GM18858 (cell line): ENCODE data around the gene LBHD2.
"Not testable (repeated sequence)": the region's sequence is repeated elsewhere in the genome, so short reads cannot be mapped to it uniquely, and the experiment has no call there.

Experiments
- ATAC-seq: cut with Tn5 transposase; IDR thresholded peaks from one replicate; pipeline ENCODE4 v1.9.1; 2021; ENCODE audit not compliant: unreplicated experiment

LBHD2 gene

DNA sequence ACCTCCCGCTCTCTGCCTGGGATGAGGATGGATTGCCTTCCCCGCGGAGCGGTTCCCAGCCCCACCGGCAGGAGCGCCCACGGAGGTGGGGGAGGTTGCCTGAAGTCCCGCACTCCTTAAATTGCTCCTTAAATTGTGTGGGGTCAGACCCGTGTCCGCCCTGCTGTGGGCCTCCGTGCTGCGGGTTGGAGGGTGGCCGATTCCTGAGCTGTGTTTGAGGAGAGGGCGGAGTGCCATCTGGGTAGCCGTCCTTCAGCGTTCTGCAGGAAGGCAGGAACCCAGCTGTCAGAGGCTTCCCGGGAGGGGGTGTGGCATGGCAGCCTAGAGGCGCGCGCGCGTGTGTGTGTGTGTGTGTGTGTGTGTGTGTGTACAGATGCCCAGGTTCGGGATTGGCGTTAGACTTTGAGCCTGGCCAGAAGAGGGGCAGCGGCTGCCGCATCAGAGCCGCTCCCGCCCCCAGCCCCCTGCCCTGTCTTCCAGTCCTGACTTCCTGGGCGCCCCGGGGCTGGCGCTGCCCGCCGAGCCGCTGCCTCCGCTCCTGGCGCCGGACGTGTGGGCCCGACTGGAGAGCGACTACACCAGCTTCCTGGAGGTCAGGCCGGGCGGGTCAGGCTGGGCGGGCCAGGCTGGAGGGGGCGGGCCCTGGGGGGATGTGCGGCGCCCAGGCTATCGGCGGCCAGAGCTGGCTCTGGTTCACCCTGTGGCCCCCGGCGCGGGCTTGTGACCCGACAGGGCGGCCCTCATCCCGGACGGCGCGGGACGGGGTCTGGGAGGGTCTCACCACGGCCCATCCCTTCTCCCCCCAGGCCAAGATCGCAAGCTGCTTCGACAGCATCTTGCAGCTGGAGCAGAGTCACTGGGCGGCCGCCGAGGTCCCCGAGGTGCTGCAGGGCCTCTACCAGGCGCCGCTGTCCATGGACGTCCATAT is 19.7 kb downstream of the LBHD2 start:
- no peak for ATAC-seq

DNA sequence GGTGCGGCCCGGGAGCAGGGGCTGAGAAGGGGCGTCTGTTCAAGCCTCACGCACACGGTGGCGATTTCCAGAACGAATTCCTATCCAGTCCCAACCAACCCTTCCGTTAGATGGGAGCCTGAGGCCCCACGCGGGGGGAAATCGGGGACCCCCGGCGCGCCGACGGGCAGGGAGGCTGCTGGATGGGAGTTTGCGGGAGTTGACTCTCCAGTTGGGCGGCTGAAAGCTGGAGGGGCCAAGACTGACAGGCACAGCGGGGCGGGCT is 20.3 kb downstream of the LBHD2 start:
- ATAC-seq, result no peak

DNA sequence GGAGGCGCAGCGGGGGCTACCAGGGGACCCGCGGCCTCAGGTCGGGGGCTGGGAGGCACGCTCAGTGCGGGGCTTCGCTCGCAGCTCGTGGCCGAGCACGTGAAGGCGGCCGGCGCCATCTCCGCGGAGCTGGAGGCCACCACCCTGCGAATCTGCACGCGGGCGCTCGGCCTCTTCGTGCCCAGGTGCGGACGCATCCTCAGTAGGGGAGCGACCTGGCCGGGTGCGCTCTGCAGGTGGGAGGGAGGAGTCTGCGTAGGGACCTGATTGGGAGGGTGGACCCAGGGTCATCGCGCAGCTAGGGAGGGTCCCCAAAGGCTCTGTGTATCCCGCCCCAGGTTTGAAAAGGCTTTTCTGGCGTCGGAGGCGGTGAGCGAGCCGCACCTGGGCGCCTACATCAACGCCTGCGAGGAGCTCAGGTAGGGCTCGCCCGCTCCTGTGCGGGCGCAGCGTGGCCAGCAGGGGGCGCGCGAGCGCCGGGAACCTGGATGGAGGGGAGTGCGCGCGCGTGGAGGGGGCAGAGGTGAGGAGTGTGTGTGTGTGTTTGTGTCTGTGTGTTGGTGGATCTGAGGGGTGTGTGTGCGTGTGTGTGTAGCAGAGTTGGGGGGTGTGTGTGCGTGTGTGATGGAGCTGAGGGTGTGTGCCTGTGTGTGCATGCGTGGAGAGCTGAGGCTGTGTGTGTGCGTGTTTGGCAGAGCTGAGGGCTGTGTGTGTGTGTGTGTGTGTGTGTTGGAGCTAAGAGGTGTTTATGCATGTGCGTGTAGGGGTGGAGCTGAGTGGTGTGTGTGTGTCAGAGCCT is 20.8 kb downstream of the LBHD2 start:
- no peak for ATAC-seq

DNA sequence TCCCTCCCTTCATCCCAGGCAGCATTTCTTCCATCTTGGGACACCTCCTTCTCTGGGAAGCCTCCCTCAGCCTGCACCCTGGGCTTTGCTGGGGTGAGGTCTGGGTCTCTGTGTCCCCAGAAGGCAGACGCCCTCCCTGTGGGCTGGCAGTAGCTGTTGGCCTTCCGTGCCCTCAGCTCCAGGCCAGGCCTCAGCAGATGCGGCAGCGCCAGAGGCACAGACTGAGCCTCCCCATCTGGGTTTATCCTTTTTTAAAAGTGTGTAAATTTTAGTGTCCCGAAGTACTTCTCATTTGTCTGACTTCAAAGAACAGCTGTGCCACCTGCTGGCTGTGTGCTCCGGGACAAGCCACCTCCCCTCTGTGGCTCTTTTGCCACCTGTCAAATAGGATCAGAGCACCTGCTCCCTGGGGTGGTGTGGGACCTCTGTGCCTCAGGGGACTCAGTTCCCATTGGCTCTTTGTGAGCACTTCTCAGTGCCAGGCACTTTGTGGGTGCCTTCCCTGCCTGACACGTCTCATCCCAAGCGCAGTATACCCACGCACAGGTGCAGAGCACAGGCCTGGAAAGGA is 21.7 kb downstream of the LBHD2 start:
- no peak for ATAC-seq

DNA sequence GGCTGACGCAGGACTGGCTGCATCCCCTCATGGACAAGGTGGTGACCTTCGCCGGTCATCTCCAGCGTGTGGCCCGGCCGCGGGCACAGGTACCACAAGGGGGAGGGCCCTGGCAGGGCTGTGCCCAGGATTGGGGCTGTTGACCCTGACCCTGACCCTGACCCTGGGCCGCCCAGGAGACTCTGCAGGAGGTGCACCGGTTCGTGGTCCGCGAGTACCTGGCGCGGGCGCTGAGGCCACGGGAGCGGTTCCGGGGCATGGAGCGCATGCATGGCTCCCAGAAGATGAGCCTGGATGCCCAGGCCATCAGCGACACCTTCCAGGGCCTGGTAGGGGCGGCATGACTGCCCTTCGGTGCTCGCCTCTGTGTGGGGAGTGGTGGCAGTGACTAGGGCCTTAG is 23.4 kb downstream of the LBHD2 start:
- ATAC-seq, result no peak

DNA sequence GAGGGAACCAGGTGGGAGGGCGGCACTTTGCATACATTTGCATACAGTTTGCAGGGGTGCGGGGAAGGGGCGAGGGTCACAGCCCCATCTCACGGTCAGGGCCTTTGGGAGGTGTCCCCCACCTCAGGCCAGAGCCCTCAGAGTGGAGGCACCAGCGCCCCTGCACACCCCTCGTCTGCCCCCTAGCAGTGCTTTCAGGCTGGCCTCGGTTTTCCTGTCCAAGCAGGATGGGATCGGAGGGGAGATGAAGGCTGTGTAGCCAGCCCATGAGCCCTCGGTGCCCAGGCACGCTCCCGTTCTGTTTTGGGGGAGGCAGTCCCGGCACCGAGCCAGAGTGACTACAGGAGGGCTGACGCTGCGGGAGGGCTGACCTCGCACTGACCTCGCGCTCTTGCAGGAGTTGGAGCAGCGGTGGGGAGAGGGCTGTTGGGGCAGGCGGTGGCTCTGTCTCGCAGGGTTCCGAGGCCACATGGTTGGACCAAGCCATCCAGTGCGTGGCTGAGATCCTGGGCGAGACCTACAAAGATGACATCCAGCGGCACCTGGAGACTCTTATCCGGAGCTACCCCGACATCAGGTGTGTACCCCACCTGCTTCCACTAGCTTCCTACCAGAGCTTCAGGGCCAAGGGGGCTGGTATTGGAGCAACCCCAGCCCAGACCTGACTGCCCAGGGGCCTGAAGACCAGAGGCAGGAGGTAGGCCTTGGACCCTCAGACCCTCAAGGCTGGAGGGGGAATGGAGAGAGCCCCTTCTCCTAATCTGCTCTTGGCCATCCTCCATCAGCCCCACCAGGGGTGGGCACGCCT is 24.1 kb downstream of the LBHD2 start:
- ATAC-seq, result no peak

DNA sequence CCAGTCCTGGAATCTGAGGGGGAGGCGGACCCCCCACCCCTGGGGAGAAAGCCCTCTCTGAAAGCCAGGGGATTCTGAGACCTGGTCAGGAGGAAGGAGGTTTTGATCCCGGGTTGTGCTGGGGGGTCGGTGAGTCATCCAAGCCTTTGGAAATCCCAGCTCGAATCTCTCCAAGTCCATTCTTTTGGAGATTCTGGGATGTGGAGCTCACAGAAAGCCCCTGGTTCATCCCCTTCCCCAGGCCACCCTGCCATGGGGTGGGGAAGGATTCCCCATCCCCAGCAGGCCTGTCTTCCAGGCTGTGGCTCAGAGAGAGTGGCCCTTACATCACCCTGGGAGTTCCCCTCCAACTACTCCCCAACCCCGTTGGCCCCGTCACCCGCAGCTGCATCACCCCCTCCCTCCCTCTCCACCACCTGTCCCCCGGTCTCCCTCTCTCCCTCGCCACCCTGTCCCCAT is 24.8 kb downstream of the LBHD2 start:
- ATAC-seq, result no peak

DNA sequence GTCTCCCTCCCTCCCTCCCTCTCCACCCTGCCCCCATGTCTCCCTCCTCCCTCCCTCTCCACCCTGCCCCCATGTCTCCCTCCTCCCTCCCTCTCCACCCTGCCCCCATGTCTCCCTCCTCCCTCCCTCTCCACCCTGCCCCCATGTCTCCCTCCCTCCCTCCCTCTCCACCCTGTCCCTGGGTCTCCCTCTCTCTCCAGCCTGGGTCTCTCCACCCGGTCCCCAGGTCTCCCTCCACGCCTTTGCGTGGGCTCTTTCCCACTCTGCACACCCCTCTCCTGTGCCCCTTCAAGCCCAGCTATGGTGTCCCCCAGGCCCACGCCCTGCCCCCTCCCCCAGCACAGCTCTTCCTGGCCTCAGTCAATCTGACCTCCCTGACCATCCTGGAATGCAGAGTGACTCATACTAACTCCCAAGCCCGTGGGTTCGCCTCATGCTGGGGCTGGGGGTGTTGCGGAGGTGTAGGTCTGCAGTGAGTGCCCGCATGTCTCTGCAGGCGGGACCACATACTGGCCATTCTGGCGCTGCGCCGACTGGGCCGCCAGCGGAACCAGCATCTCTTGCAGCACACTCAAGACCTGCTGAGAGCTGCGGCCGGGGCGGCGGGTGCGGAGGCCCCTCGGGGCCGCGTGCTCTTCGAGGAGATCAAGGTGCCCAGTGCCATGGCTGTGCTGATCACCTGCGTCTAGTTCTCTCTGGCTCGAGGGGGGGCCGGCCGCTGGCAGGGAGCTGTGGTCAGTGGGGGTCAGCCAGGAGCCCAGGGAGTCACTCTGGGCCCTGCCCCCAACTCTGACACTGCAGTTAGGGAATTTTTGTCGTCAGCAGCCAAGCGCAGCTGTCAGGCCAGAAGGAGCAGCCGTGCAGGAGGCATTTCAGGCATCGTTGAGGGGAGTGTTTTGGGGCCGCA is 25.8 kb downstream of the LBHD2 start:
- no peak for ATAC-seq

DNA sequence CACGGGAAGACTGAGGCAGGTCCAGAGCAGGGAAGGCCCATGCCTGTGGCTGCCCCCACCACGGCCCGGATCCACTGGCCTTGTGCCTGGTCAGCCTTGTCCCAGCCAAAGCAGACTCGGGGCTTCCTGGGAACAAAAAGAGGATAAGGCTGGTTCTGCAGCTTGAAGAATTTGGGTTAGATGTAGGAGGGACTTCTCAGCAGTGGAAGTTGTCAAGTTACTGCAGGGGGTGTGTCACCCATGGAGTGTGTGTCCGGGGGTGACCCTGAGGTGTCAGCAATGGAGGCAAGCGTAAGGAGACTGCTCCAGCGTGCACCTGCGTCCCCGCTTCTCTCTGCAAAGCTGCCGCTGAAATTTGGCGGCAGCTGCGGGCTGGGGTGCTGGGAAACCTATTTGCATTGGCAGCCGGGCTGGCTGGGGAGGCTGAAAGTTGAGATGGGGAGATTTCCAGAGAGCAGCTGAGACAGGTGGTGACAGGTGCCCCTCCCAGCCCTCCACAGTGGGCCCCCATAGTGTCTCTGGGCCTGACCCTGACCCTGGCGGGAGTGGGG is 26.7 kb downstream of the LBHD2 start:
- ATAC-seq, result no peak

DNA sequence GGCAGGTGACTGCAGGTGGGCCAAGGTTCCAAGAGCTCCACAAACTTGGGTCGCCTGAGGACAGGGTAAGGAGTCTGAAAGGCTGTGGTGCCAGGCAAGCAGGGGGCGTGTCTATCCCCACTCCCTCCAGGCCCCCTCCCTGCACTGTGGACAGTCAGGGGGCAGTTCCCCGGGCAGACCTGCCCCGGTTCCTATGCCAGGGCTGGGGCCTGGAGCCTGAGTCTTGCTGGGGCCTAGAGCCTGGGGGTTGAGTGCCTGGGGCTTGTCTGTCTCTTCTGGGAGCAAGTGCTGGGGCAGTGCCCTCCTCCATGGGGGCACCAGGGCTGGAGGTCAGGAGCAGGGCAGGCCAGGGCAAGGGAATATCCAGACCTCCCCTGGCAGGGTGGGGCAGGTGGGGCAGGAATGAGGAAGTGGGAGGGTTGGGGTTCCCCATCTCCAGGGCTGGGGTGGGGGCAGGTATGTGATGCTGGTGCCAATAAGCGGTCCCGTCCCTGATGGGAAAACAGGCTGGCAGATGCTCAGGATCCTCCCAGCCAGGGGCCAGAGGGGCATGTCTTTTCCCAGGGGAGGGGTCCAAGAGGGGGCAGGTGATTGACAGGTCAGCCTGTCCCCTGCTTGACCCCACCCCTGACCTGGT is 27.3 kb downstream of the LBHD2 start:
- no peak for ATAC-seq

DNA sequence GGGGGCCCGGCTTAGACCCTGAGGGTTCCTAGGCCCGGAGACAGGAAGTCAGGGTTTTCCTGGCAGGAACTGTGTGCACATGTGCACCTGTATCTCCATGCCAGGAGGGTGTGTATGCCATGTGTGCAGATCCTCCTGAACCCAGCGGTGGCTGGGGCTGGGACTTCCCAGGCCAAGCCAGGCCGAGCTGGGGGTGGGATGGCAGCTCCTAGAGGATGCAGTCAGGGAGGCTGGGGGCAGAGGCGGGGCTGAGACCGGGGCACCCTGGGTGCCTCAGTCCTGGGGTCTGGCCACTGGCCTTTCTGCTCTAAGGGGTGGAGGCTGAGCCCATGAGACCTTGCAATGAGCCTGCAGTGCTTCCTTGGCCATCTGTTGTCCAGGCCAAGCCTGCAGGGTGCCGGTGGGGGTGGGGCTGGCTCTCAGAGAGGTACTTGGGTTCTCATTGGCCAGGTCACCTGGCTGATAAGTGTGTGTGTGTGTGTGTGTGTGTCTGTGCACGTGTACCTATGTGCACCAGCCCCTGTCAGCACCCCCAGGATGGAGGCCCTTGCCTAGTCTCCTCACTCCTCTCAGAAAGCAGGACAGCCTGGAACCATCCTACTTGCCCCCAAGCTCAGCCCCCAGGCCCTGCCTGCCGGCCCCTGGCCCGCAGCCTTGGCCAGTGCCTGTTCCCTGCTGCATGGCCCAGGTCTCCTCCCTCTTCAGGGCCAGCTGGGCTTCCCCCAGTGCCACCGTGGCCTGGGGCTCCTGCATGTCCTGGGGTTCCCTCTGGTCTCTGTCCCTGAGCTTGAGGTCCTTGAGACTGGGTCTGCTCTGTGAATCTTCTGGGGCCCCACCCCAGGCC is 28.6 kb downstream of the LBHD2 start:
- ATAC-seq, result no peak

DNA sequence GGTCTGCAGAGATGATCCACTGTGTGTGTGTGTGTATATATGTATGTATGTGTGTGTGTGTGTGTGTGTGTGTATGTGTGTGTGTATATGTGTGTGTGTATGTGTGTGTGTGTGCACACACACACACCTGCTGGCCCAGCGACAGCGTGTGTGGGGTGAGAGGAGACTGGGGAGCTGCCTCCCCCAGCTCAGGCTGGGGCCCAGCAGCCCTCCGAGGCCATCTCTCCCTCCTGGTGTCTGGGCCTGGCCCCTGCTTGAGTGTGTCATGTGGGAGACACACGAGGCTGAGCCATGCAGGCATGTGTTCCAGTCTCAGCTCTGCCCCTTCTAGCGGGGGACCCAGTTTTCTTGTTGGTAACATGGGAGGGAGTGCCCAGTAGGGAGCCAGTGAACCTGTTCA is 29.3 kb downstream of the LBHD2 start:
- no peak for ATAC-seq

DNA sequence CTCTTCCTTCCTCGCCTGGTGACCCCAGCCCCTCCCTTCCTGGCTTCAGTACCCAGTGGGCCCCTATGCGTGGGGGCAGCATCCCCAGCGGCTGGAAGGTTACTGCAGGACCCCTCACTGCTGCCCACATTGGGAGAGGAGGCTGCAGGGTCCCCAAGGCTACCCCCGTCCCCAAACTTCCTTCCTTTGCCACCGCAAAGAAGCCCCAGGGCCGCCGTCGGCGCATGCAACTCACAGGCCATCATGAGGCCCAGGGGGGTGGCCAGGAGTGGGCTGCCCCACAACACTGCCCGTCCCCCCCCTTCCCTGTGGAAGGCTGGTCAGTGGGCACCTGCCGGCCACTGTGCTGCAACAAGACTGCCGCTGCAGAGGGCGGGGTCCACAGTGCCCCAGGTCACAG is 29.8 kb downstream of the LBHD2 start:
- no peak for ATAC-seq

DNA sequence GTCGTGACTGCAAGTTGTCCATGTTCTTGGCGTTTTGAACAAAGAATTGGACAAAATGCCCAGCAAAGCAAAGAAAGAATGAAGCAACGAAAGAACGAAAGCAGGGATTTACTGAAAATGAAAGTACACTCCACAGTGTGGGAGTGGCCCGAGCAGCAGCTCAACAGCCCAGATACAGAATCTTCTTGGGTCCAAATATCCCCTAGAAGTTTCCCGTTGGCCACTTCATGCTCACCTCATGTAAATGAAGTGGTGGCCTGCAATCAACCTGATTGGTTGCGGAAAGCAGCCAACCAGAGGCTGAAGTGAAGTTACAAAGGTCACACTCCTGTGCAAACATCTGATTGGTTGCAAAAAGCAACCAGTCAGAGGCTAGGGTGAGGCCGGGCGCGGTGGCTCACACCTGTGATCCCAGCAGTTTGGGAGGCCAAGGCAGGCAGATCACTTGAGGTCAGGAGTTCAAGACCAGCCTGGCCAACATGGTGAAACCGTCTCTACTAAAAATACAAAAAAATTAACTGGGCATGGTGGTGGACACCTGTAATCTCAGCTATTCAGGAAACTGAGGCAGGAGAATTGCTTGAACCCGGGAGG is 31.2 kb downstream of the LBHD2 start:
- not testable (repeated sequence) for ATAC-seq

DNA sequence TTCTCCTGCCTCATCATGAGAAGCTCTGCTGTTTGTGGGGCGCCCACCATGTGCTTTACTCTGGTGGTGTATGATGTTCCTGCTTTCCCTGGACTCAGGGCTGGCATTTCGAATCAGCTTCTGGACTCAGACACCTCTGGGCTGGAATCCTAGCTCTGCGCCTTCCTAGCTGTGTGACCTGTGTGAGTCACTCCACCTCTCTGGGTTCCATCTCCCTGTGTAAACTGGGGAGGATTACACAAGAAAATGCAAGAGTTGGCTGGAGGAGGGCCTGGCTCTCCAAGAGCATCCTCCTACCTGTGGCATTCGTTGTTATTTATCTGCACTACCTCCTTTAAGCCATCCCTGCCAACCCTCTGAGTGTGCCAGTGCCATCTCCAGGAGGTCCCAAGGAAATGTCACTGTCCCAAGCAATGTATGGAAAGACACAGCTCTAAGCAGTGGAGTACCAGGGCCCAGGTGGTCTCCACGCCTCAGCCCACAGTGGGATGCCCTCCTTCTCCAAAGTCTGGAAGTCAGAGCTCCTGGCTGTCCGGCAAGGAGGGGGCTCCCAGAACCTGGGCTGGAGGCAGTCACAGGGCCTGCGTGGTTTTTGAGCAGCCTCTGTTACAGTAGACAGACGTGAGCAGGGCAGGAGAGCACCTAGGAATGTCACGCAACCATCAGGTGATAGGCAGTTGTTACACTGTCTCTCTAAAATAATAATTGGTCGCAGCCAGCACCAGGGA is 32.0 kb downstream of the LBHD2 start:
- ATAC-seq, result no peak

DNA sequence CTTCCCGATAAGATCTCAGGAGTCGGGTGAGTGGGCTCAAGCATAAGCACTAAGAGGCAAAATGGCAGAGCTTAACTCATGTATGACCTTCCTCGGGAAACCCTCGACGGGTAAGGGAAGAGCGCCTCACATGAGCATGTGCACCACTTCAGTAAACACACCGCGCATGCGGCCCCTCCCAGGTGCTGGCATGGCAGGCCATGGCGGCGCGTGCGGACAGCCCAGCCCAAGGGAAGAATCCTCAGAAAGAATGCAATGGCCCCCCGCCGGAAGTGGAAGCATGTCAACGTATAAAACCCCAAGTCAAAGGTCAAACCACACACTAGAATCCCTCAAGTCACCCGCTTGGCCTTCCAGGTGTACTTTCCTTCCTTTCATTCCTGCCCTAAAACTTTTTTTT is 32.6 kb downstream of the LBHD2 start:
- ATAC-seq, result no peak

DNA sequence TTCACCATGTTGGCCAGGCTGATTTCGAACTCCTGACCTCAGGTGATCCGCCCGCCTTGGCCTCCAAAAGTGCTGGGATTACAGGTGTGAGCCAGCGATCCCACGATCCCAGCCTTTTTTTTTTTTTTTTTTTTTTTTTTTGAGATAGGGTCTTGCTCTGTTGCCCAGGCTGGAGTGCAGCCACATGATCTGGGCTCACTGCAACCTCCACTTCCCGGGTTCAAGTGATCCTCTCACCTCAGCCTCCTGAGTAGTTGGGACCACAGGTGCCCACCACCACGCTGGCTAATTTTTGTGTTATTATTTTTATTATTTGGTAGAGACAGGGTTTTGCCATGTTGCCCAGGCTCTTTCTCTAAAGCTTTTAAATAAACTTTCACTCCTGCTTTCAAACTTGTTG is 33.5 kb downstream of the LBHD2 start:
- not testable (repeated sequence) for ATAC-seq
